Measurements from ENCODE around the gene GALNTL6. TPM values are rescaled to one million over a fixed set of nuclear protein-coding genes. Genes with fewer than 3 reads are reported as not detected.
A peak's percentile ranks its signal among the peaks of the same experiment; 100 is the strongest.

The GALNTL6 gene
- total RNA-seq, 1 donor from 2014 or later, result 0.61 TPM

DNA sequence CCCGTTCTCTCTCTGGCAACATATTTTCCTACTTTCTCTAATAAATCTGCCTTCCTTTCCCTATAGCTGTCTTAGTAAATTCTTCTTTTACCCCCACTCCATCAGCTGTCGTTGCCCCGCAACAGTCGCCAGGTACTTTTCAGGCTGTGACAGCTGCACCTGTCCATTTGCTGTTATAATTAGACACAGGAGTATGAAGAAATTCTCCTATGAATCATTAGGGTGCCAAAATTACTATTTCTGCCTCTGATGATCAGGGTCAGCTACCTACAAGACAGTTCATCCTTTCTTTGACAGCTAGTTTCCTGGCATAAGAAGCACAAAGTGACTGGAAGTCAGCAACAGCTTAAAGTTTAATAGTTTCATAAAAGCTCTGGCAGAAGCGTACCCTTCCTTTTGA lies 19.5 kb upstream of the GALNTL6 start:
- Histone ChIP-seq H3K4me3 (ENCODE audit: insufficient read depth, low read depth, low read length) (no peak overlapping the region), H3K79me2 (ENCODE audit: insufficient read depth, low read length) (no peaks in the 10 kb centered on the region), H3K9me3 (ENCODE audit: insufficient read depth, low read depth, low read length) (peaks cover 2% of the 10 kb centered on the region), H3K4me1 (ENCODE audit: insufficient read depth, low read length) (no peaks in the 10 kb centered on the region), H3K36me3 (ENCODE audit: insufficient read depth, low read length) (no peaks in the 10 kb centered on the region), H3K27ac (ENCODE audit: low read depth, low read length) (no peak overlapping the region), H3K9ac (ENCODE audit: low read length) (no peak overlapping the region), H3K27me3 (ENCODE audit: insufficient read depth, low read length) (no peaks in the 10 kb centered on the region), H4K20me1 (ENCODE audit: insufficient read depth, low read length) (no peaks in the 10 kb centered on the region), H3K4me2 (ENCODE audit: low read length) (no peak overlapping the region), H2AFZ (ENCODE audit: low read depth, low read length) (no peak overlapping the region)
- no peaks in the 10 kb centered on the region for H3K4me1 Mint-ChIP-seq (ENCODE audit: low read depth, unreplicated experiment)
- FAIRE-seq (no peak), DNase-seq (ENCODE audit: low read depth) (no peak)
- no peaks in the 10 kb centered on the region for H3K9me3 Mint-ChIP-seq (ENCODE audit: unreplicated experiment)
- no peak for TF ChIP-seq EZH2 (IDR thresholded peaks at IDR 0.05; ENCODE audit: insufficient read depth, low read length)
- TF ChIP-seq, protein P1, sequence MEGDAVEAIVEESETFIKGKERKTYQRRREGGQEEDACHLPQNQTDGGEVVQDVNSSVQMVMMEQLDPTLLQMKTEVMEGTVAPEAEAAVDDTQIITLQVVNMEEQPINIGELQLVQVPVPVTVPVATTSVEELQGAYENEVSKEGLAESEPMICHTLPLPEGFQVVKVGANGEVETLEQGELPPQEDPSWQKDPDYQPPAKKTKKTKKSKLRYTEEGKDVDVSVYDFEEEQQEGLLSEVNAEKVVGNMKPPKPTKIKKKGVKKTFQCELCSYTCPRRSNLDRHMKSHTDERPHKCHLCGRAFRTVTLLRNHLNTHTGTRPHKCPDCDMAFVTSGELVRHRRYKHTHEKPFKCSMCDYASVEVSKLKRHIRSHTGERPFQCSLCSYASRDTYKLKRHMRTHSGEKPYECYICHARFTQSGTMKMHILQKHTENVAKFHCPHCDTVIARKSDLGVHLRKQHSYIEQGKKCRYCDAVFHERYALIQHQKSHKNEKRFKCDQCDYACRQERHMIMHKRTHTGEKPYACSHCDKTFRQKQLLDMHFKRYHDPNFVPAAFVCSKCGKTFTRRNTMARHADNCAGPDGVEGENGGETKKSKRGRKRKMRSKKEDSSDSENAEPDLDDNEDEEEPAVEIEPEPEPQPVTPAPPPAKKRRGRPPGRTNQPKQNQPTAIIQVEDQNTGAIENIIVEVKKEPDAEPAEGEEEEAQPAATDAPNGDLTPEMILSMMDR (IDR thresholded peaks at IDR 0.05; ENCODE audit: insufficient read depth, low read depth, low read length), result no peak
- peaks cover 5% of the 10 kb centered on the region for H3K27me3 Mint-ChIP-seq (ENCODE audit: low read depth, unreplicated experiment)
- H3K27ac Mint-ChIP-seq (ENCODE audit: unreplicated experiment), result no peak overlapping the region
- H3K36me3 Mint-ChIP-seq (ENCODE audit: low read depth, unreplicated experiment), result no peaks in the 10 kb centered on the region
- no peak overlapping the region for H3K4me3 Mint-ChIP-seq (ENCODE audit: unreplicated experiment)

GRCh38 chr4:171794528-171794927 lies 18.7 kb upstream of the GALNTL6 start:
- H3K36me3 ChIP-seq (ENCODE audit: insufficient read depth, low read length), result no peaks in the 10 kb centered on the region
- no peak for FAIRE-seq
- H3K79me2 ChIP-seq (ENCODE audit: insufficient read depth, low read length), result no peaks in the 10 kb centered on the region
- H3K9ac ChIP-seq (ENCODE audit: low read length), result no peak overlapping the region
- no peaks in the 10 kb centered on the region for H3K27me3 ChIP-seq (ENCODE audit: insufficient read depth, low read length)
- no peak overlapping the region for H3K27ac ChIP-seq (ENCODE audit: low read depth, low read length)
- H2AFZ ChIP-seq (ENCODE audit: low read depth, low read length), result no peak overlapping the region
- no peaks in the 10 kb centered on the region for H3K4me1 Mint-ChIP-seq (ENCODE audit: low read depth, unreplicated experiment)
- no peaks in the 10 kb centered on the region for H3K4me1 ChIP-seq (ENCODE audit: insufficient read depth, low read length)
- H3K36me3 Mint-ChIP-seq (ENCODE audit: low read depth, unreplicated experiment), result no peaks in the 10 kb centered on the region
- TF ChIP-seq, protein P1 (IDR thresholded peaks at IDR 0.05; ENCODE audit: insufficient read depth, low read depth, low read length), result no peak
- TF ChIP-seq EZH2 (IDR thresholded peaks at IDR 0.05; ENCODE audit: insufficient read depth, low read length), result no peak
- peaks cover 3% of the 10 kb centered on the region for H3K9me3 Mint-ChIP-seq (ENCODE audit: unreplicated experiment)
- no peak for DNase-seq (ENCODE audit: low read depth)
- H3K4me3 ChIP-seq (ENCODE audit: insufficient read depth, low read depth, low read length), result no peak overlapping the region
- H3K27ac Mint-ChIP-seq (ENCODE audit: unreplicated experiment), result no peak overlapping the region
- H3K27me3 Mint-ChIP-seq (ENCODE audit: low read depth, unreplicated experiment), result peaks cover 5% of the 10 kb centered on the region
- no peaks in the 10 kb centered on the region for H4K20me1 ChIP-seq (ENCODE audit: insufficient read depth, low read length)
- no peak overlapping the region for H3K4me3 Mint-ChIP-seq (ENCODE audit: unreplicated experiment)
- H3K9me3 ChIP-seq (ENCODE audit: insufficient read depth, low read depth, low read length), result peaks cover 2% of the 10 kb centered on the region
- H3K4me2 ChIP-seq (ENCODE audit: low read length), result no peak overlapping the region

- no peak for TF ChIP-seq EZH2 (IDR thresholded peaks at IDR 0.05; ENCODE audit: insufficient read depth, low read length)
- TF ChIP-seq, protein P1 (IDR thresholded peaks at IDR 0.05; ENCODE audit: insufficient read depth, low read depth, low read length), result no peak
- no peak for DNase-seq (ENCODE audit: low read depth)
- Histone ChIP-seq H3K4me2 (ENCODE audit: low read length) (no peak overlapping the region), H4K20me1 (ENCODE audit: insufficient read depth, low read length) (no peaks in the 10 kb centered on the region), H3K79me2 (ENCODE audit: insufficient read depth, low read length) (no peaks in the 10 kb centered on the region), H3K27me3 (ENCODE audit: insufficient read depth, low read length) (peaks cover 4% of the 10 kb centered on the region), H3K4me3 (ENCODE audit: insufficient read depth, low read depth, low read length) (no peak overlapping the region), H3K9me3 (ENCODE audit: insufficient read depth, low read depth, low read length) (no peaks in the 10 kb centered on the region), H3K9ac (ENCODE audit: low read length) (no peak overlapping the region), H2AFZ (ENCODE audit: low read depth, low read length) (no peak overlapping the region), H3K4me1 (ENCODE audit: insufficient read depth, low read length) (peaks cover 10% of the 10 kb centered on the region), H3K36me3 (ENCODE audit: insufficient read depth, low read length) (no peaks in the 10 kb centered on the region), H3K27ac (ENCODE audit: low read depth, low read length) (no peak overlapping the region)
- H3K9me3 Mint-ChIP-seq (ENCODE audit: unreplicated experiment), result no peaks in the 10 kb centered on the region
- peak; percentile 23 for FAIRE-seq
- H3K27me3 Mint-ChIP-seq (ENCODE audit: low read depth, unreplicated experiment), result peaks cover 31% of the 10 kb centered on the region
- no peaks in the 10 kb centered on the region for H3K36me3 Mint-ChIP-seq (ENCODE audit: low read depth, unreplicated experiment)
- no peaks in the 10 kb centered on the region for H3K4me1 Mint-ChIP-seq (ENCODE audit: low read depth, unreplicated experiment)
- H3K27ac Mint-ChIP-seq (ENCODE audit: unreplicated experiment), result no peak overlapping the region
- no peak overlapping the region for H3K4me3 Mint-ChIP-seq (ENCODE audit: unreplicated experiment)
These were observed 3.4 kb upstream of the GALNTL6 start for GRCh38 chr4:171809854-171810253.
